ENCODE data around the gene SCG5. TPM values are rescaled to one million over a fixed set of nuclear protein-coding genes. Genes with fewer than 3 reads are reported as not detected.
"Not testable (repeated sequence)": the region's sequence is repeated elsewhere in the genome, so short reads cannot be mapped to it uniquely, and the experiment has no call there.

Gene SCG5, protein sequence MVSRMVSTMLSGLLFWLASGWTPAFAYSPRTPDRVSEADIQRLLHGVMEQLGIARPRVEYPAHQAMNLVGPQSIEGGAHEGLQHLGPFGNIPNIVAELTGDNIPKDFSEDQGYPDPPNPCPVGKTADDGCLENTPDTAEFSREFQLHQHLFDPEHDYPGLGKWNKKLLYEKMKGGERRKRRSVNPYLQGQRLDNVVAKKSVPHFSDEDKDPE
- 0.33 and 0.45 TPM in 2 replicates for polyA plus RNA-seq (2013)

- Histone ChIP-seq H3K14ac (ENCODE audit: low read length) (no peak within 1 kb of the TSS), H3K4ac (ENCODE audit: low read depth, low read length) (no peak within 1 kb of the TSS), H2BK12ac (ENCODE audit: low read length) (no peak within 1 kb of the TSS), H4K8ac (ENCODE audit: low read depth, low read length) (no peak within 1 kb of the TSS), H3K79me2 (ENCODE audit: control insufficient read depth, insufficient read depth, low read length, poor library complexity) (no peaks in the 10 kb centered on the region), H3K4me3 (ENCODE audit: low read depth, low read length) (peak within 1 kb of the TSS; percentile 33), H3K27ac (ENCODE audit: low read depth, low read length) (no peak within 1 kb of the TSS), H2AFZ (ENCODE audit: insufficient read depth, low read length, poor library complexity) (peak within 1 kb of the TSS; percentile 23), H2AK5ac (ENCODE audit: low read length) (no peak within 1 kb of the TSS), H2BK5ac (ENCODE audit: low read depth, low read length, poor library complexity) (no peak within 1 kb of the TSS), H3K36me3 (ENCODE audit: control insufficient read depth in 1 of 2, insufficient read depth in 2 of 2, low read length in 2 of 2) (peaks cover 2 to 5% of the 10 kb centered on the region in 2 experiments), H3K4me1 (ENCODE audit: control insufficient read depth in 1 of 2, insufficient read depth in 2 of 2, low read length in 2 of 2) (no peaks in the 10 kb centered on the region), H3K4me2 (ENCODE audit: low read length) (peak within 1 kb of the TSS; percentile 62), H3K9ac (ENCODE audit: low read length) (no peak within 1 kb of the TSS), H4K91ac (ENCODE audit: low read depth, low read length) (no peak within 1 kb of the TSS), H2BK120ac (ENCODE audit: insufficient read depth, low read length, poor library complexity) (no peak within 1 kb of the TSS), H3K79me1 (ENCODE audit: low read length) (no peaks in the 10 kb centered on the region), H3K27me3 (ENCODE audit: insufficient read depth, low read length) (no peaks in the 10 kb centered on the region), H4K12ac (ENCODE audit: low read depth, low read length) (no peak within 1 kb of the TSS), H3K9me3 (ENCODE audit: insufficient read depth, low read depth, low read length) (no peaks in the 10 kb centered on the region), H3K18ac (ENCODE audit: low read length) (no peak within 1 kb of the TSS), H3K23ac (ENCODE audit: low read length) (no peak within 1 kb of the TSS)
- WGBS (ENCODE audit: extremely low coverage, insufficient coverage, insufficient read length) = no CpG with 5 or more reads among the region's 22 CpGs
- DNase-seq = peak in 1 of 2 donors; percentile 6
Observed at GRCh38 chr15:32641517-32642059, at the start of gene SCG5. SCG5 (plus strand) TSS chr15:32641710; CDS start chr15:32643593, 1,883 bp downstream.

DNA sequence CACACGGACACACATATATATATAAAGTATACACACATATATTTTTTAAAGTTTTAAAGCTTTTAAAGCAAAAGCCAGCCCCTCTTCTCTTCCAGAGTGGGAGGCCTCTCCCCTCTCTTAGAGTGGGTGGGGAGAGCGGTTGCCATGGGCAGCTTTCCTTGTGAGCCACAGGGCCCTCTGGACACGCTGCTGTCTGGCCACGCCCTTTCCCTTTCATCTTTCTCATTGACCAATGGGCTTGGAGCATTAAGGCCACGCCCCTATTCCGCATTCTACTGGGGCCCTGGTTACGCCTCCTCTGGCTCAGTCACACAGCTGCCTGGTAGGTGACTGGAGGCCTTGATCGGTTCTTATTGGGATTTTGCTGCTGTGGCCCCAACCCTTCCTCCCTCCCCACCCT lies 48.4 kb upstream of the SCG5 start, which contains the start of gene GOLGA8N:
Gene GOLGA8N, plus strand, starts transcription at position 306 of the 400 bp plus-strand sequence.
- H3K4me3 ChIP-seq (ENCODE audit: low read depth, low read length); H2AFZ ChIP-seq (ENCODE audit: insufficient read depth, low read length, poor library complexity); H3K79me1 ChIP-seq (ENCODE audit: low read length); H3K4me2 ChIP-seq (ENCODE audit: low read length); H2BK5ac ChIP-seq (ENCODE audit: low read depth, low read length, poor library complexity); H4K91ac ChIP-seq (ENCODE audit: low read depth, low read length); H3K14ac ChIP-seq (ENCODE audit: low read length); H3K36me3 ChIP-seq (ENCODE audit: control insufficient read depth in 1 of 2, insufficient read depth in 2 of 2, low read length in 2 of 2); H4K8ac ChIP-seq (ENCODE audit: low read depth, low read length); H3K79me2 ChIP-seq (ENCODE audit: control insufficient read depth, insufficient read depth, low read length, poor library complexity); H3K27me3 ChIP-seq (ENCODE audit: insufficient read depth, low read length); H3K18ac ChIP-seq (ENCODE audit: low read length); H3K4ac ChIP-seq (ENCODE audit: low read depth, low read length); H3K23ac ChIP-seq (ENCODE audit: low read length); H3K9ac ChIP-seq (ENCODE audit: low read length); H2AK5ac ChIP-seq (ENCODE audit: low read length); H2BK120ac ChIP-seq (ENCODE audit: insufficient read depth, low read length, poor library complexity); H4K12ac ChIP-seq (ENCODE audit: low read depth, low read length); H3K4me1 ChIP-seq (ENCODE audit: control insufficient read depth in 1 of 2, insufficient read depth in 2 of 2, low read length in 2 of 2); H2BK12ac ChIP-seq (ENCODE audit: low read length); H3K27ac ChIP-seq (ENCODE audit: low read depth, low read length); H3K9me3 ChIP-seq (ENCODE audit: insufficient read depth, low read depth, low read length); DNase-seq: not testable (repeated sequence)
- no CpG with 5 or more reads among the region's 8 CpGs for WGBS (ENCODE audit: extremely low coverage, insufficient coverage, insufficient read length)

- not testable (repeated sequence) for H4K8ac ChIP-seq (ENCODE audit: low read depth, low read length); H3K36me3 ChIP-seq (ENCODE audit: control insufficient read depth in 1 of 2, insufficient read depth in 2 of 2, low read length in 2 of 2); H3K79me1 ChIP-seq (ENCODE audit: low read length); H3K4me2 ChIP-seq (ENCODE audit: low read length); H2AK5ac ChIP-seq (ENCODE audit: low read length); H4K12ac ChIP-seq (ENCODE audit: low read depth, low read length); H3K4ac ChIP-seq (ENCODE audit: low read depth, low read length); H3K79me2 ChIP-seq (ENCODE audit: control insufficient read depth, insufficient read depth, low read length, poor library complexity); H2BK5ac ChIP-seq (ENCODE audit: low read depth, low read length, poor library complexity); H3K9ac ChIP-seq (ENCODE audit: low read length); H2AFZ ChIP-seq (ENCODE audit: insufficient read depth, low read length, poor library complexity); H3K14ac ChIP-seq (ENCODE audit: low read length); H2BK120ac ChIP-seq (ENCODE audit: insufficient read depth, low read length, poor library complexity); H3K27me3 ChIP-seq (ENCODE audit: insufficient read depth, low read length); H3K18ac ChIP-seq (ENCODE audit: low read length); H3K27ac ChIP-seq (ENCODE audit: low read depth, low read length); H3K4me3 ChIP-seq (ENCODE audit: low read depth, low read length); H2BK12ac ChIP-seq (ENCODE audit: low read length); H3K9me3 ChIP-seq (ENCODE audit: insufficient read depth, low read depth, low read length); H4K91ac ChIP-seq (ENCODE audit: low read depth, low read length); H3K4me1 ChIP-seq (ENCODE audit: control insufficient read depth in 1 of 2, insufficient read depth in 2 of 2, low read length in 2 of 2); H3K23ac ChIP-seq (ENCODE audit: low read length)
- peak in 1 of 2 donors; percentile 54 for DNase-seq
- no CpG with 5 or more reads among the region's 2 CpGs for WGBS (ENCODE audit: extremely low coverage, insufficient coverage, insufficient read length)
Observed at GRCh38 chr15:32609518-32609917, 32.0 kb upstream of the SCG5 start.

GRCh38 chr15:32610719-32611118 lies 30.8 kb upstream of the SCG5 start:
- whole genome bisulfite sequencing (ENCODE audit: extremely low coverage, insufficient coverage, insufficient read length) = no CpG with 5 or more reads among the region's 3 CpGs
- H3K14ac ChIP-seq (ENCODE audit: low read length); H3K23ac ChIP-seq (ENCODE audit: low read length); H3K27me3 ChIP-seq (ENCODE audit: insufficient read depth, low read length); H3K36me3 ChIP-seq (ENCODE audit: control insufficient read depth in 1 of 2, insufficient read depth in 2 of 2, low read length in 2 of 2); H2BK12ac ChIP-seq (ENCODE audit: low read length); H4K8ac ChIP-seq (ENCODE audit: low read depth, low read length); H2BK5ac ChIP-seq (ENCODE audit: low read depth, low read length, poor library complexity); H3K27ac ChIP-seq (ENCODE audit: low read depth, low read length); H3K9me3 ChIP-seq (ENCODE audit: insufficient read depth, low read depth, low read length); H3K4ac ChIP-seq (ENCODE audit: low read depth, low read length); H3K79me2 ChIP-seq (ENCODE audit: control insufficient read depth, insufficient read depth, low read length, poor library complexity); H3K9ac ChIP-seq (ENCODE audit: low read length); H3K18ac ChIP-seq (ENCODE audit: low read length); H4K12ac ChIP-seq (ENCODE audit: low read depth, low read length); H2AK5ac ChIP-seq (ENCODE audit: low read length); H4K91ac ChIP-seq (ENCODE audit: low read depth, low read length); H3K4me3 ChIP-seq (ENCODE audit: low read depth, low read length); H3K4me2 ChIP-seq (ENCODE audit: low read length); H2BK120ac ChIP-seq (ENCODE audit: insufficient read depth, low read length, poor library complexity); H2AFZ ChIP-seq (ENCODE audit: insufficient read depth, low read length, poor library complexity); H3K4me1 ChIP-seq (ENCODE audit: control insufficient read depth in 1 of 2, insufficient read depth in 2 of 2, low read length in 2 of 2); H3K79me1 ChIP-seq (ENCODE audit: low read length): not testable (repeated sequence)
- peak; percentile 7 to 63 for DNase-seq
